GM21723 (cell line): Measurements from ENCODE around the gene GPR4.

Experiments
- ATAC-seq: cut with Tn5 transposase; IDR thresholded peaks from one replicate; pipeline ENCODE4 v1.9.1; 2021; ENCODE audit warnings: mild to moderate bottlenecking, moderate library complexity; ENCODE audit not compliant: unreplicated experiment

The GPR4 gene

GRCh38 chr19:45590300-45591003 lies 11.6 kb downstream of the GPR4 start:
- ATAC-seq: no peak

- no peak for ATAC-seq
Observed at GRCh38 chr19:45589768-45590167, 12.2 kb downstream of the GPR4 start.

GRCh38 chr19:45587873-45588272 lies 14.1 kb downstream of the GPR4 start:
- ATAC-seq: no peak

GRCh38 chr19:45585158-45585577 lies 16.8 kb downstream of the GPR4 start:
- no peak for ATAC-seq

- ATAC-seq: peak; percentile 87
Observed at GRCh38 chr19:45584332-45585157, 17.5 kb downstream of the GPR4 start, which contains the start of gene OPA3. Gene OPA3 (minus strand): TSS chr19:45584802. CDS start chr19:45584764, 38 bp downstream.

- ATAC-seq: no peak
Observed at GRCh38 chr19:45581576-45581975, 20.4 kb downstream of the GPR4 start.

- no peak for ATAC-seq
Observed at GRCh38 chr19:45578861-45579260, 23.2 kb downstream of the GPR4 start.

GRCh38 chr19:45577111-45577905 lies 24.7 kb downstream of the GPR4 start:
- ATAC-seq: no peak

- no peak for ATAC-seq
Observed at GRCh38 chr19:45576682-45577081, 25.3 kb downstream of the GPR4 start.

- ATAC-seq: no peak
Observed at GRCh38 chr19:45575216-45575615, 26.8 kb downstream of the GPR4 start.

- ATAC-seq: no peak
Observed at GRCh38 chr19:45574526-45574925, 27.5 kb downstream of the GPR4 start.

GRCh38 chr19:45571457-45572220 lies 30.4 kb downstream of the GPR4 start:
- ATAC-seq: no peak

GRCh38 chr19:45569619-45570421 lies 32.2 kb downstream of the GPR4 start:
- no peak for ATAC-seq

- no peak for ATAC-seq
Observed at GRCh38 chr19:45568732-45569131, 33.3 kb downstream of the GPR4 start.

- no peak for ATAC-seq
Observed at GRCh38 chr19:45567609-45568008, 34.4 kb downstream of the GPR4 start.

- no peak for ATAC-seq
Observed at GRCh38 chr19:45564131-45564780, 37.8 kb downstream of the GPR4 start.

- ATAC-seq: no peak
Observed at GRCh38 chr19:45560686-45561085, 41.3 kb downstream of the GPR4 start.

GRCh38 chr19:45560038-45560437 lies 42.0 kb downstream of the GPR4 start:
- ATAC-seq: no peak

- peak; percentile 60 for ATAC-seq
Observed at GRCh38 chr19:45558399-45558878, 43.6 kb downstream of the GPR4 start.
